Ramos (cell line): Measurements from ENCODE around the gene MSH4.
"Not testable (repeated sequence)": the region's sequence is repeated elsewhere in the genome, so short reads cannot be mapped to it uniquely, and the experiment has no call there.

Experiments
- in situ Hi-C: fragments of 300-500 bp; cut with MboI; formaldehyde crosslinking; loops from one replicate; pipeline ENCODE4 v1.14.3; 2022; ENCODE audit warnings: low sequenced_read_pairs; ENCODE audit not compliant: unreplicated experiment

Gene MSH4

GRCh38 chr1:75796376-75797272 is at the start of gene MSH4:
MSH4 (plus strand) TSS chr1:75796882; CDS start chr1:75796986, 104 bp downstream.
- in situ Hi-C loops, result no loop called here

- in situ Hi-C loops, result not testable (repeated sequence)
Measured at GRCh38 chr1:75757210-75757609, 39.5 kb upstream of the MSH4 start.

- in situ Hi-C loops, result not testable (repeated sequence)
Measured at GRCh38 chr1:75758543-75758942, 38.1 kb upstream of the MSH4 start.

- in situ Hi-C loops, result no loop called here
Measured at GRCh38 chr1:75764057-75764655, 32.5 kb upstream of the MSH4 start.

- in situ Hi-C loops, result no loop called here
Measured at GRCh38 chr1:75765697-75766355, 30.9 kb upstream of the MSH4 start.

GRCh38 chr1:75768016-75768415 is 28.7 kb upstream of the MSH4 start:
- in situ Hi-C loops, result no loop called here

- in situ Hi-C loops, result no loop called here
Measured at GRCh38 chr1:75770761-75771160, 25.9 kb upstream of the MSH4 start.

GRCh38 chr1:75771978-75772377 is 24.7 kb upstream of the MSH4 start:
- in situ Hi-C loops, result no loop called here

GRCh38 chr1:75777812-75778211 is 18.9 kb upstream of the MSH4 start:
- in situ Hi-C loops, result not testable (repeated sequence)

- in situ Hi-C loops, result not testable (repeated sequence)
Measured at GRCh38 chr1:75778694-75779093, 18.0 kb upstream of the MSH4 start.

- in situ Hi-C loops, result not testable (repeated sequence)
Measured at GRCh38 chr1:75780183-75780582, 16.5 kb upstream of the MSH4 start.

- in situ Hi-C loops, result not testable (repeated sequence)
Measured at GRCh38 chr1:75783920-75784319, 12.8 kb upstream of the MSH4 start.

- in situ Hi-C loops, result loop anchor here (5.0 kb wide), 1 partner anchor 58 kb away; no protein-coding TSS in a partner anchor
Measured at GRCh38 chr1:75785320-75785982, 11.2 kb upstream of the MSH4 start.

- in situ Hi-C loops, result loop anchor here (5.0 kb wide), 1 partner anchor 59 kb away; no protein-coding TSS in a partner anchor
Measured at GRCh38 chr1:75785983-75786853, 10.5 kb upstream of the MSH4 start, which contains the start of gene RABGGTB. RABGGTB (plus strand) TSS chr1:75786256; CDS start chr1:75786272, 16 bp downstream.

GRCh38 chr1:75786901-75787493 is 9.7 kb upstream of the MSH4 start:
- in situ Hi-C loops, result loop anchor here (5.0 kb wide), 1 partner anchor 60 kb away; no protein-coding TSS in a partner anchor

- in situ Hi-C loops, result loop anchor here (5.0 kb wide), 1 partner anchor 60 kb away; no protein-coding TSS in a partner anchor
Measured at GRCh38 chr1:75787524-75787923, 9.2 kb upstream of the MSH4 start.

GRCh38 chr1:75789988-75790387 is 6.7 kb upstream of the MSH4 start:
- in situ Hi-C loops, result loop anchor here (5.0 kb wide), 1 partner anchor 63 kb away; no protein-coding TSS in a partner anchor

- in situ Hi-C loops, result no loop called here
Measured at GRCh38 chr1:75791022-75791421, 5.7 kb upstream of the MSH4 start.

- in situ Hi-C loops, result no loop called here
Measured at GRCh38 chr1:75792091-75792490, 4.6 kb upstream of the MSH4 start.
